Lung (tissue), 12 donors: ENCODE results near the gene TMEM134. TPM values are rescaled to one million over a fixed set of nuclear protein-coding genes. Genes with fewer than 3 reads are reported as not detected.
A peak's percentile ranks its signal among the peaks of the same experiment; 100 is the strongest.
"Not testable (repeated sequence)": the region's sequence is repeated elsewhere in the genome, so short reads cannot be mapped to it uniquely, and the experiment has no call there.

ENCODE experiments used
- ATAC-seq: fragments of 200-7000 bp; cut with Tn5 transposase; one replicate; pipeline ENCODE4 v1.9.1; 2020; ENCODE audit warnings: moderate number of reproducible peaks; ENCODE audit not compliant: insufficient read depth, low FRiP score
- DNase-seq, 3 donors: peaks; one replicate each; pipeline ENCODE4 v3.0.0-alpha.2; 2013 to 2017
- H3K27ac ChIP-seq, 2 donors: one replicate each; pipeline ENCODE4 v1.5.1; 2013; ENCODE audit warnings: mild to moderate bottlenecking in 2 of 2, moderate library complexity in 2 of 2, control low read depth in 1 of 2, inconsistent platforms in 1 of 2, low read depth in 1 of 2, low read length in 1 of 2
- H3K27me3 ChIP-seq, 3 donors: one replicate each; pipeline ENCODE4 v1.5.1; 2013; ENCODE audit warnings: low read length in 2 of 3; ENCODE audit not compliant: control insufficient read depth in 3 of 3, insufficient read depth in 3 of 3
- H3K36me3 ChIP-seq, 4 donors: one replicate each; pipeline ENCODE4 v1.5.1; 2013; ENCODE audit warnings: low read length in 4 of 4, mild to moderate bottlenecking in 1 of 4, moderate library complexity in 1 of 4; ENCODE audit not compliant: control insufficient read depth in 4 of 4, insufficient read depth in 4 of 4
- H3K4me1 ChIP-seq, 5 donors: one replicate each; pipeline ENCODE4 v1.5.1; 2013; ENCODE audit warnings: low read length in 5 of 5, mild to moderate bottlenecking in 2 of 5, moderate library complexity in 1 of 5; ENCODE audit not compliant: control insufficient read depth in 5 of 5, insufficient read depth in 5 of 5
- H3K4me3 ChIP-seq: one replicate; pipeline ENCODE4 v1.5.1; 2013; ENCODE audit warnings: mild to moderate bottlenecking, control low read depth, moderate library complexity
- H3K9ac ChIP-seq, 2 donors: one replicate each; pipeline ENCODE4 v1.5.1; 2013; ENCODE audit warnings: low read length in 2 of 2, control low read depth in 1 of 2; ENCODE audit not compliant: insufficient read depth in 1 of 2
- H3K9me3 ChIP-seq, 4 donors: one replicate each; pipeline ENCODE4 v1.5.1; 2013; ENCODE audit warnings: low read length in 3 of 4, mild to moderate bottlenecking in 1 of 4, moderate library complexity in 1 of 4; ENCODE audit not compliant: control insufficient read depth in 4 of 4, insufficient read depth in 3 of 4
- CTCF ChIP-seq: IDR thresholded peaks from 2 replicates; pipeline ENCODE4 v1.5.1; 2012; ENCODE audit warnings: mild to moderate bottlenecking; ENCODE audit errors: control extremely low read depth, extremely low read depth
- WGBS, 2 donors: extraction: QIAGEN DNeasy Blood & Tissue Kit; methylation state at CpG; one replicate each; pipeline ENCODE4 v1.1.7; 2013; 5-methylcytosine and 5-hydroxymethylcytosine counted together
- polyA plus RNA-seq, 2 donors: library from polyadenylated mRNA; stranded (reverse); fragments of 200-250 nt; gene quantifications; one replicate each; pipeline ENCODE4 v1.2.1, GENCODE V29; 2013
- total RNA-seq, 2 donors: library from RNA; depleted of rRNA in 1 of 2; stranded (reverse); fragments of >200 nt in 1 of 2; gene quantifications; one replicate each; pipeline ENCODE4 v1.2.1, GENCODE V29; 2014 to 2021
- donor health status: control.
- donor health status: control.
- donor health status: Bipolar disorder and iron deficiency.
- donor health status: healthy.
- donor health status: DM: yes; HTN: yes; CAD: no.

Gene TMEM134
- total and polyA plus RNA-seq, 4 donors = 32.5 to 91.4 (median 83.1) TPM

GRCh38 chr11:67486481-67487195 lies 17.6 kb upstream of the TMEM134 start:
- 86 to 87% methylated on average over 20 of the region's 20 CpGs for WGBS, 2 donors

GRCh38 chr11:67485873-67486361 lies 16.9 kb upstream of the TMEM134 start:
- not testable (repeated sequence) for H3K27ac ChIP-seq, DNase-seq, H3K9me3 ChIP-seq, H3K27me3 ChIP-seq, H3K9ac ChIP-seq, H3K4me3 ChIP-seq, ATAC-seq
- H3K36me3 ChIP-seq = peaks cover 9 to 32% (median 15%) of the 10 kb centered on the region in 4 donors
- 74 to 80% methylated on average over 7 of the region's 7 CpGs for WGBS, 2 donors
- peaks cover 0 to 12% (median 7%) of the 10 kb centered on the region in 5 donors for H3K4me1 ChIP-seq

More at GRCh38 chr11:67486481-67487195, 17.6 kb upstream of the TMEM134 start:
- Histone ChIP-seq H3K9me3 (no peaks in the 10 kb centered on the region), H3K9ac (no peak overlapping the region), H3K4me3 (no peak overlapping the region), H3K27ac (no peak overlapping the region), H3K36me3 (peaks cover 12 to 38% (median 15%) of the 10 kb centered on the region in 4 donors), H3K4me1 (peaks cover 0 to 12% (median 7%) of the 10 kb centered on the region in 5 donors), H3K27me3 (no peaks in the 10 kb centered on the region)
- DNase-seq = no peak
- TF ChIP-seq CTCF = no peak
- no peak for ATAC-seq

GRCh38 chr11:67484847-67485311 lies 15.8 kb upstream of the TMEM134 start:
- no peak overlapping the region for H3K9ac ChIP-seq
- no peak for TF ChIP-seq CTCF
- H3K4me3 ChIP-seq = no peak overlapping the region
- no peak for DNase-seq
- peak overlapping the region in 1 of 2 donors; percentile 15 for H3K27ac ChIP-seq
- peaks cover 0 to 12% (median 7%) of the 10 kb centered on the region in 5 donors for H3K4me1 ChIP-seq
- peaks cover 0 to 21% (median 15%) of the 10 kb centered on the region in 4 donors for H3K36me3 ChIP-seq
- no peak for ATAC-seq
- H3K27me3 ChIP-seq = no peaks in the 10 kb centered on the region
- 42 to 64% methylated on average over 11 of the region's 11 CpGs for WGBS, 2 donors
- H3K9me3 ChIP-seq = no peaks in the 10 kb centered on the region
